GM10847 (cell line): ENCODE results near the gene TRPV6.

ENCODE experiments used
- POLR2A ChIP-seq: IDR thresholded peaks from 2 replicates; pipeline ENCODE4 v1.6.1; 2011; ENCODE audit not compliant: insufficient read length; ENCODE audit errors: extremely low read depth

Gene TRPV6

DNA sequence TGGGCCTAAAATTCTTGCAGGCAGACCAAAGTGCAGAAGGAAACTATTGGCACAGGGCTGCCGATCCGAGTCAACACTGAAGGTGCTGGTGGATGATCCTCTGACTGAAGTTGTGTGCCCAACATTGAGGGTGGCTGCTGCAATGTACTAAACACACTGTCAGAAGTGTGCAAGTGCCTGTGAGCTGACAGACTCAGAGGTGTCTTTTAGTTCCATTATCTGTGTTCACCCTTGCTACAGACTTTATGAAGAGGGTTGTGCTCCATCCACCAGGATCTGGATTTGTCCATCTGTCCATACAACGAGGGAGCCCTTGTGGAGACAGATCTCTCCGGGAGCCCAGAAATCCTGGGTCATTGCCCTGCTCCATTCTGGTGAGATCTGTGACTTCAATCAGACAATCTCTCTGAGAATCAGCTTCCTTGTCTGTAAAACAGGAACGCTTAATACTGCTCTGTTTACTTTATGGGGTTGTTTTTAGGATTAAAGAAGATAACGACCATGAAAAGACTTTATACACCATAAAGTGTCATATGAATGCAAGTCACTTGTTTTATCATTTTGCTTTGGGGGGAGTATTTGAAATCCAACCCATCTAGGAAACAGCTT, 9.5 kb upstream of the TRPV6 start:
- no peak for TF ChIP-seq POLR2A

GRCh38 chr7:142894112-142894984, 8.8 kb upstream of the TRPV6 start:
- TF ChIP-seq POLR2A: no peak

DNA sequence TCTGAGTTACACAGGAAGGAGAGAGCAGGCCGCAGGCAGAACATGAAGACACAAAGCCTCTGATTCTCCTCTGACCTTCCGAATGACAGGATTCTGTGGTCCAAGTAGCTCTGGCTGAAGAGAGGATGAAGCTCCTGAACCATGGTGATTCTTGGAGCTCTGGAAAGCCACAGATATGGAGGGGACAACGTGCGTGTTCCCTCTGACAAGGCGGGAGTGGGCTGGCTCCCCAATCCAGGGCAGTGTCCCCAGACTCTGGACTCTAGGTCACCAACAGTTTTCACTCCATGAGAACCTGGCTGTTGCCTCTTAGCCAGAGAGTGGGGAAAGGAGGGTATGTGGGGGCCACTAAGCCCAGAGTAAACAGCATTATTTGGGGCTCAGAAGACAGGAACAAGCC, 7.4 kb upstream of the TRPV6 start:
- no peak for TF ChIP-seq POLR2A

DNA sequence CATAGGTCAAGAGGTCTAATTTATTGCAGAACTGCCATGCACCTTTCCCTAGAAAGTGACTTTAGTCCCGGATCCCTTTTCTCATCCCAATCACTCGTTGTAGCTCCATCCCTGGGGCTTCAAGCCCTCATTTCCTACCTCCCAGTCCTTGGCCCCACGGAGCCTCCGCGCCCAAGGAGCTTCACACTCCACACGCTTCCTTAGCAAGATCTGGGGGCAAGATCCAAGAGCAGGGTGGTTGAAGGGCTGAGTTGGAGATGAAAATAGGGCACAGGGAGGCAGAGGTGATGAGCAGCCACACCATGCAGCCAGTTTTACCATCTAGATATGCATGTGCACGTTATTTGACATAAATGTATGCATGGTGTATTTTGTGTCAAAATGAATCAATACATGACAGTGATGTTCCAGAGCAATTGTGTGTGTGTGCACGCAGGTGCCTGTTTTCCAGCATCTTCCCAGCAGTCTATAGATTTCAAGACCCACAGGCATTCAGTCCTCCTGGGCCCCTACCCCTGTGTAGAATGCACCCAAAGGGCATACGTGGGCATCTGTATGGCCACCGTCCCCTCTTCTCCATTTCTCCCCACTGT, 6.0 kb upstream of the TRPV6 start:
- TF ChIP-seq POLR2A: no peak

- no peak for TF ChIP-seq POLR2A
Measured at GRCh38 chr7:142890874-142891485, 5.4 kb upstream of the TRPV6 start.

DNA sequence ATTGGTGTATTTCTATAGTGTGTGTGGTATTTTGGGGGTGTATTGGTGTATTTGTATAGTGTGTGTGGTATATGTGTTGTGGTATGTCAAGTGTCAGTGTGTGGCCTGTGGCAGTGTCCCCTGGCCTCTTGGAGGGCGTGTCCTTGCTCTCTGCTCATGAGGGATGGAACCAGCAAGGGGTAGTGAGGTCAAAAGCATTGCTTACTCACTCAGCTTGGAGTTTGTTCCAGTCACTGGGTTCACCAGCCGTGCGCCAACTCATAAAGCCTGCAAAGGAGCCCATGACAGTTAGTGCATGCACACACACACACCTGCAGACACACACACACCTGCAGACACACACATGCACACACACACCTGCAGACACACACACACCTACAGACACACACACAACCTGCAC, 4.3 kb upstream of the TRPV6 start:
- TF ChIP-seq POLR2A: no peak

DNA sequence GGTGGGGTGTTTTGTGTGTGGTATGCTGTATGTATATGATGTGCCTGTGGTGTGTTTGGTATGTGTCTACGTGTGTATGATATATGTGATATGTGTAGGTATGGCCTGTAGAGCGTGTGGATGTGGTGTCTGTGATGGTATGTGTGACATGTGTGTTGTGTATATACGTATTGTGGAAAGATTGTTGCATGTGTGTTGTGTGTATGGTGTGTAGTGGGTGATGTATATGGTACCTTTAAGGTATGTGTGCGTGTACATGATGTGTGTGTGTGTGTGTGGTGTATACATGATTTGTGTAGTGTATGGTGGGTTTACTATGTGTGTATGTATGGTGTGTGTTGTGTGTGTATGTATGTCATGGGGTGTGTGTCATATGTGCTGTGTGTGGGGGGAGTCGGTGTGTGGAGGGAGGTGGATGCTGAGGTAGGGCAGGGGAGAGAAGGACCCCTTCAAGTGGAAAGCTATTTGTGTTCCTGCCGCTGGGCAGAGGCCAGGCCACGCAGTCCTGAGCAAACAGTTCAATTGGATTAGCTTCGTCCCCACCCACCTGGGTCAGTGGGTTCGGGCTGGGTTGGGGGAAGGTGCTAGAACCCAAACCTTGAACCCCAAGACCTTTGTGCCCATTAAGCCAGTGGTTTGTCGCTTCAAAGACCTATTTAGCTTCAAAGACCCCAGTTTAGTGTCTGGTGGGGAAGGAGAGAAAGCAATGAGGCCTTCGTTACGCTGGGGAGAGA, 1.9 kb upstream of the TRPV6 start:
- no peak for TF ChIP-seq POLR2A

DNA sequence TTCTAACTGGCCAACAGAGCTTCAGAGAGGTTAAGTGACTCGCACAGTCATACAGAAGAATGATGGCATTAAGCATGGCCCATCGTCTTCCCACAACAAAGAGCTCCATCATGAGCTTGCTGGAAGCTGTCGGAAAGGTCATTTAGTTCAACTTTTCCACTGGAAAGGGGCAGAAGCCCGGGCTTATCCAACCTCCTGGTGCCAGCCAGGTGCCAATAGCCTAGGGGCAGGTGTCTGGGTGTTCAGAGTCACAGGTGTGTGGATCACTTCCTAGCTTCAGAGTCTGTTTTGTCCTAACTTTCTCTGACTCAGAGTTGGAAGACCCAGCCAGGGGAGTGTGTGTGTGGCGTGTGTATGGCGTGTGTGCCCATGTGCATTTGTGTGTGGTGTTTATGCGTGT, 1.3 kb upstream of the TRPV6 start:
- no peak for TF ChIP-seq POLR2A

GRCh38 chr7:142884286-142884640, 1.3 kb downstream of the TRPV6 start:
- no peak for TF ChIP-seq POLR2A

- TF ChIP-seq POLR2A: no peak
Measured at GRCh38 chr7:142883571-142884285, 1.8 kb downstream of the TRPV6 start.

- TF ChIP-seq POLR2A: no peak
Measured at GRCh38 chr7:142883145-142883544, 2.4 kb downstream of the TRPV6 start.

- TF ChIP-seq POLR2A: no peak
Measured at GRCh38 chr7:142882338-142882678, 3.2 kb downstream of the TRPV6 start.

- TF ChIP-seq POLR2A: no peak
Measured at GRCh38 chr7:142881586-142882337, 3.8 kb downstream of the TRPV6 start.

DNA sequence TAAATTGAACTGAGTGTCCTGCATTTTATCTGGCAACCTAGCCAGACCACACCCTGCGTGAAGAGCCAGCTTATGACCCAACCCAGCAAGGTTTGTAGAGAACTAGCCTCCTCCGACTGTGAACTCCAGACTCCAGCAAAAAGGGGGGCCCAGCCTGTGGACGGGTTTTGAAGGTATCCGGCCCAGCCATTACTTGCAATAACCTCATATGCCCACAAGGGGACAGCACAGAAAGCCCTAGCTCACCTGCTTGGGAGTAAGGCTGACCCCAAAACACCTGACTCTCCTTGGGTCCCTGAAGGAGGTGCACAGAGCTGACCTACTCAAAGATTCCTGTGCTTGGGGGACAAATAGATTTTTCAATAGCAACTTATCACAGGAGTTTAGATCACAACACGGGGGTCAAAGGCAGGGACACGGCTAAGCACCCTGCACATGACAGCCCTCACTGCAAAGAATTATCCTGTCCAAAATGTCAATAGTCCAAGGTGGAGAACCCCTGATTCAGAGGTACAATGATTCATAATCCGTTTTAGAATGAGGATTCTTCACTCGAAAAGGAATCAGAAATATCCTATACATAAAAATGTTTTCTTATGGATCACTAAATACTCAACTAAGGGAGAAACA, 4.6 kb downstream of the TRPV6 start:
- no peak for TF ChIP-seq POLR2A
